ENCODE measurements around the gene F13A1. TPM values are rescaled to one million over a fixed set of nuclear protein-coding genes. Genes with fewer than 3 reads are reported as not detected.

The F13A1 gene
- total RNA-seq, 2 experiments from 2014 or later = not detected

GRCh38 chr6:6123803-6124202 is 196.7 kb downstream of the F13A1 start:
- ChIA-PET CTCF (no interaction called here), POLR2A (no interaction called here)

- POLR2A ChIA-PET = no interaction called here
- CTCF ChIA-PET = interaction anchor here (1.3 kb wide), 1 partner anchor 10 kb away, joined by 4 read pairs; no protein-coding TSS in a partner anchor
Observed at GRCh38 chr6:6121943-6122342, 198.5 kb downstream of the F13A1 start.

GRCh38 chr6:6105472-6106036 is 214.9 kb downstream of the F13A1 start:
- ChIA-PET CTCF (no interaction called here), POLR2A (no interaction called here)
